Measurements from ENCODE around the gene BRI3.

BRI3 gene

DNA sequence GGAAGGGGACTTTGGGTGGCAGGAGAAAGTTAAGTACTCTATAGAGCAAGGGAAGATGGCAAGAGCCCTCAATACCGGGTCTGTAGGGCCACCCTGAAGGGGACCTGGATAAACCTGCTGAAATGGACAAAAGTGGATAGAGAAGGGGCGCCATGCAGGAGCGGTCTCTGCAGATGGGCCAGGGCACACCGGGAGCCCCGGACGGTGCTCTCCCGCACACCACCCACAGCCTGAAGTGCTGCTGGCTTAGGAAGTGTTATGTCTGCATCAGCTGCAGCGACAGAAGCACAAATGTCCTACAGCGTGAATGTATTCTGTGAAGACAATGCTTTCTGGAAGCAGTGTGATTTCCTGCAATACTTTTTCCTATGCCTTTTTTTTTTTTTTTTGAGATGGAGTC, 37.7 kb downstream of the BRI3 start:
- TF ChIP-seq, protein P1, sequence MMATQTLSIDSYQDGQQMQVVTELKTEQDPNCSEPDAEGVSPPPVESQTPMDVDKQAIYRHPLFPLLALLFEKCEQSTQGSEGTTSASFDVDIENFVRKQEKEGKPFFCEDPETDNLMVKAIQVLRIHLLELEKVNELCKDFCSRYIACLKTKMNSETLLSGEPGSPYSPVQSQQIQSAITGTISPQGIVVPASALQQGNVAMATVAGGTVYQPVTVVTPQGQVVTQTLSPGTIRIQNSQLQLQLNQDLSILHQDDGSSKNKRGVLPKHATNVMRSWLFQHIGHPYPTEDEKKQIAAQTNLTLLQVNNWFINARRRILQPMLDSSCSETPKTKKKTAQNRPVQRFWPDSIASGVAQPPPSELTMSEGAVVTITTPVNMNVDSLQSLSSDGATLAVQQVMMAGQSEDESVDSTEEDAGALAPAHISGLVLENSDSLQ (IDR thresholded peaks at IDR 0.05), result no peak
- TF ChIP-seq SP1 (IDR thresholded peaks at IDR 0.05), result no peak
- CTCF ChIA-PET, result interaction anchor here (0.5 kb wide), 1 partner anchor 42 kb away, joined by 5 read pairs; no protein-coding TSS in a partner anchor
- DNase-seq (ENCODE audit: extremely low spot score), result no peak
- POLR2A ChIA-PET, result no interaction called here

GRCh38 chr7:98321301-98321700, 39.8 kb downstream of the BRI3 start:
- no peak for TF ChIP-seq FOXK2 (IDR thresholded peaks at IDR 0.05)
- no peak for TF ChIP-seq NFRKB (IDR thresholded peaks at IDR 0.05)
- no peak for TF ChIP-seq L3MBTL2 (conservative IDR thresholded peaks at IDR 0.05)
- TF ChIP-seq ARNT (IDR thresholded peaks at IDR 0.05), result no peak
- TF ChIP-seq HDGF (IDR thresholded peaks at IDR 0.05; ENCODE audit: borderline replicate concordance), result no peak
- TF ChIP-seq BHLHE40 (IDR thresholded peaks at IDR 0.05; ENCODE audit: borderline replicate concordance), result no peak
- TF ChIP-seq, protein P1 (IDR thresholded peaks at IDR 0.05), result no peak
- no peak for TF ChIP-seq FOXA1 (IDR thresholded peaks at IDR 0.05)
- TF ChIP-seq SP1 (IDR thresholded peaks at IDR 0.05), result no peak
- TF ChIP-seq FOXM1 (IDR thresholded peaks at IDR 0.05; ENCODE audit: borderline replicate concordance), result no peak
- TF ChIP-seq TARDBP (IDR thresholded peaks at IDR 0.05), result no peak
- no peak for TF ChIP-seq LEF1 (IDR thresholded peaks at IDR 0.05; ENCODE audit: borderline replicate concordance)
- TF ChIP-seq ZNF384 (IDR thresholded peaks at IDR 0.05), result no peak
- no peak for TF ChIP-seq CTBP1 (IDR thresholded peaks at IDR 0.05; ENCODE audit: borderline replicate concordance)
- no peak for TF ChIP-seq SUZ12 (IDR thresholded peaks at IDR 0.05)
- no peak for TF ChIP-seq ELF4 (IDR thresholded peaks at IDR 0.05)
- no peak for DNase-seq (ENCODE audit: extremely low spot score)
- ChIA-PET CTCF (no interaction called here), POLR2A (no interaction called here)

DNA sequence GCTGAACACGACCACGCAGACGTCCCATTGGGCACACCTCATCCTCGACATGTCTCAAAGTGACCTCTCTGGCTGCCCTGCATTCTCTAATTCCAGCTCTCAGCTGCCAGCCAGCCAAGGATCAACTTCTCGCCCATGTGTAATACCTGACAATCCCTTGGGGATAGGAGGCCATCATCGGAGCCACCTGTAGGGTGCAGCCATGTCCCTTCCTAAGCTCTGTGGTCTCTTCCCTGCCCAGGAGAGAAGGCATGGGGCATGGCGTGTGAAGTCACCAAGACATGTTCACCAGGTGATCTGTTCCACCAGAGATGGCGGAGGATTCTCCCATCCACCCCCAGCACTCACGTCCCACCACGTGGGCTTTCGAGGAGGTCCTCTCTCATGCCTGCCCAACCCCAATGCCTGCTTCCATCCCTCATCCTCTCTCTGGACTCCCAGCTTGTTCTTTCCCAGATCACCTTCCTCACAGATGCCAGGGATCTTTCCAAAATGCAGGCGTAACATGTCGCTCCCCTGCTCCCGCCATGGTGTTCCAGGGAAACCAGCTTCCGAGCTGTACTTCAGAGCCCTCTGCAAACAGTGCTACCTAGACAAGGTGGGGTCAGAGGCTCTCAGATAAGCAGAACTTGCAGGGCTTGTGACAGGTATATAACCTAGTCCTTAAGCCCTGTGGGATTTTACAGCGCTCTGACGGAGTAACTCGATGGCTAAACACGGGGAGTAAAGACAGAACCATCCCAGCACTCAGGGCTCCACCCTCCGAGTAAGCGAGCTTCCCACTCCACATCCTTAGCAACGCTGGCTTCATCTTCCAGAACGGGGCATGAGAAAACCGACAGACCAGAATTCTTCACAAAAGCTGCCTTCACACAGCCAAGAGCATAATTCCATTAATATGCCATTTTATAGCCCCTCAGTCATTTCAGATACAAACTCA, 41.1 kb downstream of the BRI3 start:
- TF ChIP-seq CTBP1 (IDR thresholded peaks at IDR 0.05; ENCODE audit: borderline replicate concordance) (no peak), ZNF384 (IDR thresholded peaks at IDR 0.05) (no peak), FOXK2 (IDR thresholded peaks at IDR 0.05) (no peak), SP1 (IDR thresholded peaks at IDR 0.05) (no peak), BHLHE40 (IDR thresholded peaks at IDR 0.05; ENCODE audit: borderline replicate concordance) (no peak), FOXM1 (IDR thresholded peaks at IDR 0.05; ENCODE audit: borderline replicate concordance) (no peak), ARNT (IDR thresholded peaks at IDR 0.05) (no peak), SUZ12 (IDR thresholded peaks at IDR 0.05) (no peak), NFRKB (IDR thresholded peaks at IDR 0.05) (no peak), HDGF (IDR thresholded peaks at IDR 0.05; ENCODE audit: borderline replicate concordance) (no peak)
- ChIA-PET POLR2A (no interaction called here), CTCF (interaction anchor here (0.6 kb wide), 1 partner anchor 95 kb away, joined by 4 read pairs; no protein-coding TSS in a partner anchor)
- no peak for DNase-seq (ENCODE audit: extremely low spot score)

DNA sequence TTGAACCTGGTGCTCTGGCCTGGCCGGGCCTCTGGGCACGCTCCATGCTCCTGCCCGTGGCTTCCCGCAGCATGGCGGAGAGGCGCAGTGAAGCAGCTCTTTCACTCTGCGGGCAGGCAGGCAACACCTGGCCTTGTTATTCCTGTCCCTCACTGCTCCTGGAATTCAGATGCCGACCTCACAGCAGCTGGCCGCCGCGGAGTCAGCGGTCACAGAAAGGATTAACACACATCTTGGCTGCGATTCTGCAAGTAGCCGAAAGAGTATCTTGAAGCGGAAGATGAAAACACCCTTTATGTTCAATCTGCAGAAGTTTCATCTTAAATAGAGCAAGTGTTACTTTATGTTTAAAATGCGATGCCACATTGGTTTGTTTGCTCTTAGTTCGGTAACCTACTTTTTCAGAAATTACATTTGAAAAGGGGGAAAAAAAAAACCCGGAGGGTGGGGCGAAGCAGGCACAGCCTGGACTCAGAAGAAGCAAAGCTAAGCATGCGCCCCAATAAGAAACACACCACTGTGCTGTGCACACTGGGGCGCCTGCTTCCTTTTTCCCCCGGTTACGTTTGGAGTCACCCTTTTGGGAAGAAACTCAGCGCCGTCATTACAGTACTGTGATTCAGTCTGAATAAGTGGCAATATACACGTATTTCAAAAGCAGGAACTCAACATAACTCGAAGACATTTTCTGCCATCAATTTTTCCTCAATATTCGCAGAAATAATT, 42.3 kb downstream of the BRI3 start:
- no peak for DNase-seq (ENCODE audit: extremely low spot score)
- POLR2A ChIA-PET, result no interaction called here
- no peak for TF ChIP-seq TARDBP (IDR thresholded peaks at IDR 0.05)
- TF ChIP-seq CTBP1 (IDR thresholded peaks at IDR 0.05; ENCODE audit: borderline replicate concordance), result no peak
- no peak for TF ChIP-seq L3MBTL2 (conservative IDR thresholded peaks at IDR 0.05)
- TF ChIP-seq ELF4 (IDR thresholded peaks at IDR 0.05), result no peak
- TF ChIP-seq ZNF384 (IDR thresholded peaks at IDR 0.05), result no peak
- CTCF ChIA-PET, result interaction anchor here (0.7 kb wide), 1 partner anchor 19 kb away, joined by 3 read pairs; no protein-coding TSS in a partner anchor

DNA sequence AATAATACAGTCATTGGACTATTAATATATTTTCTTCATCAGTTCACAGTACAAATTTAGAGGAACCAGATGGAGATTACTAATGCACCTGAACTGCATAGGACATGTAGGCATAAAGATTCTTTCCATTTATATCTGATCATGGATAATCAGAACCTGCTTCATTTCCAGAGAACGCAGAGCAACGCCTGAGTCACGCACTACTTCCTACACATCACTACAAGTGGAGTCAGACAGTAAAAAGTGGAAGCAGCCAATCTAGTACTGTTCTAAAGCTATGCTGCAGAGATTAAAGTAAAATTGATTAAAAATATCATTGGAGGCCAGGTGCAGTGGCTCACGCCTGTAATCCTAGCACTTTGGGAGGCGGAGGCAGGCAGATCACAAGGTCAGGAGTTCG, 43.3 kb downstream of the BRI3 start:
- POLR2A ChIA-PET, result no interaction called here
- CTCF ChIA-PET, result no interaction called here
- TF ChIP-seq CTBP1 (IDR thresholded peaks at IDR 0.05; ENCODE audit: borderline replicate concordance), result no peak
- no peak for TF ChIP-seq SP1 (IDR thresholded peaks at IDR 0.05)
- no peak for TF ChIP-seq LEF1 (IDR thresholded peaks at IDR 0.05; ENCODE audit: borderline replicate concordance)
- no peak for TF ChIP-seq ZNF384 (IDR thresholded peaks at IDR 0.05)
- no peak for TF ChIP-seq SUZ12 (IDR thresholded peaks at IDR 0.05)
- no peak for TF ChIP-seq ARNT (IDR thresholded peaks at IDR 0.05)
- no peak for TF ChIP-seq ELF4 (IDR thresholded peaks at IDR 0.05)
- TF ChIP-seq HDGF (IDR thresholded peaks at IDR 0.05; ENCODE audit: borderline replicate concordance), result no peak
- TF ChIP-seq FOXK2 (IDR thresholded peaks at IDR 0.05), result no peak
- TF ChIP-seq L3MBTL2 (conservative IDR thresholded peaks at IDR 0.05), result no peak
- TF ChIP-seq, protein P1 (IDR thresholded peaks at IDR 0.05), result no peak
- TF ChIP-seq NFRKB (IDR thresholded peaks at IDR 0.05), result no peak
- no peak for TF ChIP-seq BHLHE40 (IDR thresholded peaks at IDR 0.05; ENCODE audit: borderline replicate concordance)
- TF ChIP-seq FOXM1 (IDR thresholded peaks at IDR 0.05; ENCODE audit: borderline replicate concordance), result no peak
- no peak for TF ChIP-seq TARDBP (IDR thresholded peaks at IDR 0.05)
- TF ChIP-seq FOXA1 (IDR thresholded peaks at IDR 0.05), result no peak
- no peak for DNase-seq (ENCODE audit: extremely low spot score)
